Renal pelvis (tissue), 4 donors: ENCODE data around the gene KRTAP20-2. TPM values are rescaled to one million over a fixed set of nuclear protein-coding genes. Genes with fewer than 3 reads are reported as not detected.

Source experiments
- DNase-seq: peaks from one replicate; pipeline ENCODE4 v3.0.0-alpha.2; 2013
- polyA plus RNA-seq, 3 donors: library from polyadenylated mRNA; unstranded; fragments of 120-200 nt; gene quantifications; one replicate each; pipeline ENCODE4 v1.2.1, GENCODE V29; 2013; ENCODE audit not compliant: insufficient read length in 3 of 3

KRTAP20-2 gene
- polyA plus RNA-seq, 3 donors = not detected

DNA sequence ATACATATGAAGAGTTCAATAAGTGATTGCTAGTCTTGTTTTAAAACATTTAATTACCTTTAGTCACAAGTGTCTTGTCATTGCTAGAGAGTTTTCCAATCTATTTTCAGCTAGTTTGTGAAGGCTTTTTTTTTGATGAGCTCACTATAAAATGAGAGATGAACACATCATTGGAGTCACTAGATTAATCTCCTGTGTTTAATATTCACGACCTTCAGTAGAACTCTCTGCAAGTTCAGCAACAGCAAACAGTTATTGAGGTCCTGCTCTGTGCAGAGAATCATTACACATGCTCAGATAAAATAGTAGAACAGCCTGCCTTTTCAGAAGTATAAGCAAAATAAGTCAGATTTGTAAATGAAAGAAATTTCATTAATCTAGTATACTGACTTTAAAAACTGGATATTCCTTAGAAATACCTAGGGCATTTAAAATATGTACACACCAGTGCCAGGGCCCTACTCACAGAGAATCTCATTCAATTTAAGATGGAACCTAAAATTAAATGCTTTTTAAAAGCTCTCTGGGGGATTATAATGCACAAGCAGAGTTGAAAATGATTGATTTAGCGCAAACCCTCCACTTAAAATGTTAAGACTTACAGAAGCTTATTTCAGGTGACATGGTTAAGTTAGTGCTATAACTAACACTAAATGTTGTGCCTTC, 38.1 kb downstream of the KRTAP20-2 start:
- no peak for DNase-seq

DNA sequence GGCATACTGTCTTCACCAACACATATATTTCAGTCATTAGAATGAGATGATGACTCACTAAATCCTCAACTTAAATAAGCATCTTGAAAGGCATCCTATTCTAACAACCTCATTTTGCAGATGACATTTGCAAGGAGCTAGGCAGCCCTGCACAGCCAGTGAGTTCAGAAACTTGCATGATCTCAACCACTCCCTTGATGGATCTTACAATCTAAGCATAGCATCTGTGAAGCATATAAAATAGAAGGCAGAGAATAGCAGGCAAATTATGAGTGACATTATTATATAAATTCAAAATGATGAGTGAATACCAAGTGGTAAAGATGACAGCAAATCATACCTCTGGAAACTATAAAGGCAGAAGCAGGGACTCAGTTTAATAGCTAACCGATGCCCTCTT, 39.3 kb downstream of the KRTAP20-2 start:
- no peak for DNase-seq

DNA sequence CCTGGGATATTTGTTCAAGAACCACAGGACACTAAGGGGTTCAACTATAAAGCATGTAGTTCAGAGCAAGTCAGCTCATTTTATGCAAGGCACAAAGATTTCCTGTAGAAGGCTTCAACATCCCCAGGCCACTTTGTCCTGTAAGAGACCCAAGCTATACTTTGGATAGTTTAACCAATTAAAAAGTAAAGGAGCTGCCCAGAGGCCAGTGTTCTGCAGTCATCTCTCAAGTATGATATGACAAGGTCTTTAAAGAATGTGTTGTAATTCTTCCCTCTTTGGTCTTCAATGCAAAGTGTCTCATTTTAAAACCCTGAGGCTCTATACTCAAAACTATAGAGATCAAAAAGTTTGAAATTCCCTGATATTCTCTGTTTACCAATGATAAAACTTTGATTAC, 41.7 kb downstream of the KRTAP20-2 start:
- DNase-seq = no peak

DNA sequence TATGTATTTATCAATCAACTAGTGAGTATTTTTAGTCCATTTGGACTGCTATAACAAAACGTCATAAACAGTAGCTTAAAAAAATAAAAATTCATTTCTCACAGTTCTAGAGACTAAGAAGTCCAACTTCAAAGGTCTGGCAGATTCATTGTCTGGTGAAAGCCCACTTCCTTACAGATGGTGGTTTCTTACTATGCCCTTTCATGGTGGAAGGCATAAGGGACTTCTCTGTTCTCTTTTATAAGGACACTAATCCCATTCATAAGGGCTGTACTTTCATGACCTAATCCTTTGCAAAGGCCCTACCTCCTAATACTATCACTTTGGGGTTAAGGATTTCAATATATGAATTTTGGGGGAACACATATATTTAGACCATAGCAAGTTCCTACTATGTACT, 45.6 kb downstream of the KRTAP20-2 start:
- DNase-seq = no peak

DNA sequence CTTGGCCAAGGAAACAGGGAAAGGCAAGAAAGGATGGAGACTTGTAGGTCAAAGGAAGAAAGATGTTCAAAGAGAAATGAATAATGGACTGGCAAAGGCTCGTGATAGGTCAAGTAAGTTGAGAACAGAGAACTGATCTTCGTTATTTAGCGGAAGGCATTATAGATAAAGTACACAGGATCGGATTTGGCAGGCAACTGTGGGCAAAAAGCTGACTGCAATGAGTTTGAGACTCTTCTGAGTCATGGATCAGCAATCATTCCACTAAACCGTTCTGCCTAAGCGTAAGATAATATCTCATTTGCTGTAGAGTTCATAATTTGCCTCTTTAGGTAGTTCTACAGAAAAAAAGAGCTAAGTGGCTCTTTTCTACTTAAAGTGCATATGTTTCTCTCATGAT, 49.5 kb downstream of the KRTAP20-2 start:
- DNase-seq = no peak

Other genes starting within 250 kb of the KRTAP20-2 start
- gene KRTAP13-1, start 239.2 kb upstream of the KRTAP20-2 start, polyA plus RNA-seq = not detected
- not detected for gene KRTAP13-3, start 209.3 kb upstream of the KRTAP20-2 start, polyA plus RNA-seq
- gene KRTAP13-4, start 205.0 kb upstream of the KRTAP20-2 start, polyA plus RNA-seq = not detected
- gene KRTAP15-1, start 194.9 kb upstream of the KRTAP20-2 start, polyA plus RNA-seq = not detected
- gene KRTAP19-1, start 154.8 kb upstream of the KRTAP20-2 start, polyA plus RNA-seq = not detected
- not detected for gene KRTAP19-2, start 147.8 kb upstream of the KRTAP20-2 start, polyA plus RNA-seq
- not detected for gene KRTAP19-3, start 143.2 kb upstream of the KRTAP20-2 start, polyA plus RNA-seq
- not detected for gene KRTAP19-4, start 138.0 kb upstream of the KRTAP20-2 start, polyA plus RNA-seq
- not detected for gene KRTAP19-5, start 133.1 kb upstream of the KRTAP20-2 start, polyA plus RNA-seq
- not detected for gene KRTAP19-6, start 93.3 kb upstream of the KRTAP20-2 start, polyA plus RNA-seq
- not detected for gene KRTAP19-7, start 73.9 kb upstream of the KRTAP20-2 start, polyA plus RNA-seq
- gene KRTAP22-2, start 44.8 kb upstream of the KRTAP20-2 start, polyA plus RNA-seq = not detected
- gene KRTAP6-3, start 42.8 kb upstream of the KRTAP20-2 start, polyA plus RNA-seq = not detected
- gene KRTAP6-2, start 36.3 kb upstream of the KRTAP20-2 start, polyA plus RNA-seq = not detected
- gene KRTAP22-1, start 34.1 kb upstream of the KRTAP20-2 start, polyA plus RNA-seq = not detected
- gene KRTAP6-1, start 21.3 kb upstream of the KRTAP20-2 start, polyA plus RNA-seq = not detected
- not detected for gene KRTAP20-1, start 18.8 kb upstream of the KRTAP20-2 start, polyA plus RNA-seq
- gene KRTAP20-4, start 14.6 kb upstream of the KRTAP20-2 start, polyA plus RNA-seq = not detected
- not detected for gene KRTAP20-3, start 7.7 kb downstream of the KRTAP20-2 start, polyA plus RNA-seq
- not detected for gene KRTAP21-3, start 83.6 kb downstream of the KRTAP20-2 start, polyA plus RNA-seq
- gene KRTAP21-2, start 112.1 kb downstream of the KRTAP20-2 start, polyA plus RNA-seq = not detected
- gene KRTAP21-1, start 120.2 kb downstream of the KRTAP20-2 start, polyA plus RNA-seq = not detected
- gene KRTAP8-1, start 178.1 kb downstream of the KRTAP20-2 start, polyA plus RNA-seq = not detected
- not detected for gene KRTAP7-1, start 194.6 kb downstream of the KRTAP20-2 start, polyA plus RNA-seq
- not detected for gene KRTAP11-1, start 246.4 kb downstream of the KRTAP20-2 start, polyA plus RNA-seq